Heart right ventricle (tissue), 16 donors: ENCODE data around the gene LRRC61. TPM values are rescaled to one million over a fixed set of nuclear protein-coding genes. Genes with fewer than 3 reads are reported as not detected.
"Not testable (repeated sequence)": the region's sequence is repeated elsewhere in the genome, so short reads cannot be mapped to it uniquely, and the experiment has no call there.

Experiments used
- ATAC-seq, 8 donors: fragments of 200-7000 bp; cut with Tn5 transposase; one replicate each; pipeline ENCODE4 v1.9.1; 2020; ENCODE audit warnings: mild to moderate bottlenecking in 8 of 8, moderate library complexity in 8 of 8, moderate number of reproducible peaks in 1 of 8
- DNase-seq, 2 donors: peaks; one replicate each; pipeline ENCODE4 v3.0.0-alpha.2; 2020
- H3K27ac ChIP-seq, 10 donors: fragments of 200-600 bp; sonication (generic) in 2 of 10; one replicate each; pipeline versions ENCODE4 v1.5.0 to v1.8.0; 2020 to 2022; ENCODE audit warnings: mild to moderate bottlenecking in 3 of 10
- H3K27me3 ChIP-seq, 7 donors: fragments of 200-600 bp; one replicate each; pipeline ENCODE4 v1.8.0; 2021 to 2022; ENCODE audit warnings: mild to moderate bottlenecking in 2 of 7
- H3K36me3 ChIP-seq, 9 donors: fragments of 200-600 bp; sonication (generic) in 1 of 9; one replicate each; pipeline versions ENCODE4 v1.5.0 to v1.8.0; 2020 to 2022; ENCODE audit warnings: mild to moderate bottlenecking in 2 of 9
- H3K4me1 ChIP-seq, 9 donors: fragments of 200-600 bp; sonication (generic) in 1 of 9; one replicate each; pipeline versions ENCODE4 v1.5.0 to v1.8.0; 2020 to 2022; ENCODE audit warnings: mild to moderate bottlenecking in 4 of 9
- H3K4me3 ChIP-seq, 10 donors: fragments of 200-600 bp; sonication (generic) in 2 of 10; one replicate each; pipeline versions ENCODE4 v1.5.0 to v1.8.0; 2020 to 2022; ENCODE audit warnings: mild to moderate bottlenecking in 7 of 10, moderate library complexity in 2 of 10
- H3K9me3 ChIP-seq, 11 donors: fragments of 200-600 bp in 10 of 11; sonication (generic) in 2 of 11; one replicate each; pipeline versions ENCODE4 v1.5.0 to v1.8.0; 2013 to 2022; ENCODE audit warnings: mild to moderate bottlenecking in 2 of 11, control low read depth in 1 of 11, moderate library complexity in 1 of 11
- CTCF ChIP-seq, 9 donors: fragments of 200-600 bp; sonication (generic) in 2 of 9; IDR thresholded peaks; one replicate each; pipeline versions ENCODE4 v1.5.0 to v1.8.0; 2021 to 2022; ENCODE audit warnings: antibody characterized with exemption in 9 of 9, mild to moderate bottlenecking in 5 of 9, moderate library complexity in 1 of 9
- WGBS, 2 donors: extraction: QIAGEN DNeasy Blood & Tissue Kit; methylation state at CpG; one replicate each; pipeline ENCODE4 v1.1.7; 2013; ENCODE audit warnings: inconsistent platforms in 1 of 2; 5-methylcytosine and 5-hydroxymethylcytosine counted together
- intact Hi-C, 10 donors: fragments of 100-400 bp; cut with DNase I; formaldehyde crosslinking; loops; one replicate each; pipeline versions ENCODE4 v1.11.1 to v1.14.2; 2022
- polyA plus RNA-seq, 2 donors: library from polyadenylated mRNA; stranded (reverse); fragments of 200-250 nt; gene quantifications; one replicate each; pipeline ENCODE4 v1.2.3, GENCODE V29; 2013
- total RNA-seq, 10 donors: library from RNA; stranded (reverse); fragmentation: NEBNext Ultra II Directional in 3 of 10; extraction: Animal tissue kit (Norgen Biotek cat#: 25700) in 3 of 10; gene quantifications; one replicate each; pipeline versions ENCODE4 v1.2.1 to v1.2.4, GENCODE V29; 2021 to 2023
- donor health status: Arrhythmogenic right ventricular cardiomyopathy.
- donor health status: ischemic (EF 13 %, LVEDD 7.1; RV severe dilation, severe dysfunction).
- donor health status: healthy with polysubstance abuse.
- donor health status: DM: no; HTN: yes; CAD: no.
- donor health status: DM: no; HTN: no; CAD: no.
- donor health status: ischemic (EF 25% LVEDD 6.9; RV normal size, moderate dysfunction).
- donor health status: ischemic (EF 25% LVEDD 5.7; RV mildly dilated, moderate dysfunction).
- donor health status: healthy.
- donor health status: DM: yes; HTN: yes; CAD: no.
- donor health status: Ischemic cardiomyopathy.
- donor health status: ischemic (EF 35%, LVEDD 5.7; RV mildly dilated, moderate dysfunction).
- donor health status: nonischemic (EF 11% LVEDD 7.7; RV severe dilation, severe dysfunction).
- donor health status: DM: yes; HTN: yes; CAD: no.
- donor health status: PGD.
- donor health status: ischemic (EF 29% LVEDD 5.4; RV normal size, mild dysfunction).
- donor health status: nonischemic (EF 23%, LVEDD 6.1; RV moderate dilation, normal function).

LRRC61 gene
- total and polyA plus RNA-seq, 12 donors = 1.2 to 6.4 (median 3.9) TPM

- WGBS, 2 donors = 91 to 93% methylated on average over 4 of the region's 4 CpGs
- intact Hi-C loops = no loop called here
- Histone ChIP-seq H3K9me3 (no peaks in the 10 kb centered on the region), H3K4me1 (peaks cover 0 to 3% (median 0%) of the 10 kb centered on the region in 9 donors), H3K36me3 (no peaks in the 10 kb centered on the region), H3K27me3 (peaks cover 0 to 5% (median 0%) of the 10 kb centered on the region in 7 donors), H3K27ac (no peak overlapping the region), H3K4me3 (no peak overlapping the region)
- no peak for ATAC-seq
- no peak for DNase-seq
- TF ChIP-seq CTCF (IDR thresholded peaks at IDR 0.05) = no peak
These were observed 12.0 kb upstream of the LRRC61 start for GRCh38 chr7:150311146-150311545.

GRCh38 chr7:150311711-150312110 lies 11.4 kb upstream of the LRRC61 start:
- WGBS, 2 donors = 73 to 78% methylated on average over 5 of the region's 5 CpGs
- TF ChIP-seq CTCF (IDR thresholded peaks at IDR 0.05) = no peak

GRCh38 chr7:150312649-150313366 lies 10.3 kb upstream of the LRRC61 start:
- H3K4me3 ChIP-seq, DNase-seq, ATAC-seq, intact Hi-C loops, H3K36me3 ChIP-seq, H3K27me3 ChIP-seq, H3K9me3 ChIP-seq, H3K4me1 ChIP-seq, H3K27ac ChIP-seq: not testable (repeated sequence)
- WGBS, 2 donors = 88 to 95% methylated on average over 7 of the region's 7 CpGs

More at GRCh38 chr7:150311711-150312110, 11.4 kb upstream of the LRRC61 start:
- no peak for DNase-seq
- Histone ChIP-seq H3K4me1 (peaks cover 0 to 3% (median 0%) of the 10 kb centered on the region in 9 donors), H3K36me3 (no peaks in the 10 kb centered on the region), H3K9me3 (no peaks in the 10 kb centered on the region), H3K27ac (no peak overlapping the region), H3K4me3 (no peak overlapping the region), H3K27me3 (peaks cover 0 to 5% (median 0%) of the 10 kb centered on the region in 7 donors)
- ATAC-seq = no peak
- intact Hi-C loops = no loop called here

- Histone ChIP-seq H3K27ac (no peak overlapping the region), H3K4me3 (no peak overlapping the region), H3K27me3 (peaks cover 0 to 5% (median 0%) of the 10 kb centered on the region in 7 donors), H3K4me1 (peaks cover 0 to 3% (median 0%) of the 10 kb centered on the region in 9 donors), H3K9me3 (no peaks in the 10 kb centered on the region), H3K36me3 (no peaks in the 10 kb centered on the region)
- no peak for DNase-seq
- intact Hi-C loops = no loop called here
- WGBS, 2 donors = 74 to 77% methylated on average over 3 of the region's 3 CpGs
- ATAC-seq = no peak
- no peak for TF ChIP-seq CTCF (IDR thresholded peaks at IDR 0.05)
These were observed 9.8 kb upstream of the LRRC61 start for GRCh38 chr7:150313367-150313809.

- H3K27me3 ChIP-seq = peaks cover 0 to 5% (median 0%) of the 10 kb centered on the region in 7 donors
- H3K36me3 ChIP-seq = no peaks in the 10 kb centered on the region
- TF ChIP-seq CTCF (IDR thresholded peaks at IDR 0.05) = no peak
- 89 to 95% methylated on average over 6 of the region's 6 CpGs for WGBS, 2 donors
- ATAC-seq (no peak), DNase-seq (no peak)
- H3K27ac ChIP-seq = no peak overlapping the region
- intact Hi-C loops = no loop called here
- no peaks in the 10 kb centered on the region for H3K9me3 ChIP-seq
- no peak overlapping the region for H3K4me3 ChIP-seq
- H3K4me1 ChIP-seq = peaks cover 0 to 3% (median 0%) of the 10 kb centered on the region in 9 donors
These were observed 9.3 kb upstream of the LRRC61 start for GRCh38 chr7:150313870-150314269.
